GM08714 (cell line): ENCODE results near the gene PCDHA9.
"Not testable (repeated sequence)": the region's sequence is repeated elsewhere in the genome, so short reads cannot be mapped to it uniquely, and the experiment has no call there.

Experiments
- H3K4me3 ChIP-seq: fragments of 200-500 bp; sonication (Bioruptor generic); 2 replicates; pipeline ENCODE4 v1.5.1; 2014; ENCODE audit warnings: mild to moderate bottlenecking, low read length, inconsistent platforms
- ZNF274 ChIP-seq: IDR thresholded peaks from 2 replicates; pipeline ENCODE4 v1.6.1; 2012; ENCODE audit warnings: mild to moderate bottlenecking, low read depth, low read length

The PCDHA9 gene

DNA sequence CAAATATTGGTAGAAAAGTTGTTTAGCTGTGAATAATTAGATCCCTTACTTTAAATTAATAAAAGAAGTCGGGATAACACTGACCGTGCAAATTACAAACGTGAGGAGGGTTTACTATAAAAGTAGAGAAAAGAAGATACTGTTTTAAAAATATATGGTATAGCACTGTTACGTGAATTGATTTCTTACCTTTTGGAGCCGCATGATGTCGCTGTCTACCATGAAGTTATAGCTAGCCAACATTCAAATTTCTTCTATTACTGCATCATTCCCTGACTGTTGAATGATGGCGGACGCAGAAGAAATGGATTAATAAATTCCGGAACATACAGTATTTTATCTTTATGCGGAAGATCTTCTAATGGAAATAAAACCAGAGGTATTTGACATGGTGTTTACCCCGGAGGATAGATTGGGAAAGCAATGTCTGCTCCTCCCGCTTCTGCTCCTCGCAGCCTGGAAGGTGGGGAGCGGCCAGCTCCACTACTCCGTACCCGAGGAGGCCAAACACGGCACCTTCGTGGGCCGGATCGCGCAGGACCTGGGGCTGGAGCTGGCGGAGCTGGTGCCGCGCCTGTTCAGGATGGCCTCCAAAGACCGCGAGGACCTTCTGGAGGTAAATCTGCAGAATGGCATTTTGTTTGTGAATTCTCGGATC lies 20.3 kb upstream of the PCDHA9 start, which contains the start of gene PCDHA6:
PCDHA6 (plus strand) TSS at position 257 of the 658 bp plus-strand sequence; CDS start at position 389, 132 bp downstream.
- H3K4me3 ChIP-seq: no peak within 1 kb of the TSS

DNA sequence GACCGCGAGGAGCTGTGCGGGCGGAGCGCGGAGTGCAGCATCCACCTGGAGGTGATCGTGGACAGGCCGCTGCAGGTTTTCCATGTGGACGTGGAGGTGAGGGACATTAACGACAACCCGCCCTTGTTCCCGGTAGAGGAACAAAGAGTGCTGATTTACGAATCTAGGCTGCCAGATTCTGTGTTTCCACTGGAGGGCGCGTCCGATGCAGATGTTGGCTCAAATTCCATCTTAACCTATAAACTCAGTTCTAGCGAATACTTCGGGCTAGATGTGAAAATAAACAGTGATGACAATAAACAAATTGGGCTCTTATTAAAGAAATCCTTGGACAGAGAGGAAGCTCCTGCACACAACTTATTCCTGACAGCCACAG lies 19.8 kb upstream of the PCDHA9 start:
- no peak overlapping the region for H3K4me3 ChIP-seq
- no peak for TF ChIP-seq ZNF274

More for the DNA sequence above, 20.3 kb upstream of the PCDHA9 start, which contains the start of gene PCDHA6:
- TF ChIP-seq ZNF274: no peak

DNA sequence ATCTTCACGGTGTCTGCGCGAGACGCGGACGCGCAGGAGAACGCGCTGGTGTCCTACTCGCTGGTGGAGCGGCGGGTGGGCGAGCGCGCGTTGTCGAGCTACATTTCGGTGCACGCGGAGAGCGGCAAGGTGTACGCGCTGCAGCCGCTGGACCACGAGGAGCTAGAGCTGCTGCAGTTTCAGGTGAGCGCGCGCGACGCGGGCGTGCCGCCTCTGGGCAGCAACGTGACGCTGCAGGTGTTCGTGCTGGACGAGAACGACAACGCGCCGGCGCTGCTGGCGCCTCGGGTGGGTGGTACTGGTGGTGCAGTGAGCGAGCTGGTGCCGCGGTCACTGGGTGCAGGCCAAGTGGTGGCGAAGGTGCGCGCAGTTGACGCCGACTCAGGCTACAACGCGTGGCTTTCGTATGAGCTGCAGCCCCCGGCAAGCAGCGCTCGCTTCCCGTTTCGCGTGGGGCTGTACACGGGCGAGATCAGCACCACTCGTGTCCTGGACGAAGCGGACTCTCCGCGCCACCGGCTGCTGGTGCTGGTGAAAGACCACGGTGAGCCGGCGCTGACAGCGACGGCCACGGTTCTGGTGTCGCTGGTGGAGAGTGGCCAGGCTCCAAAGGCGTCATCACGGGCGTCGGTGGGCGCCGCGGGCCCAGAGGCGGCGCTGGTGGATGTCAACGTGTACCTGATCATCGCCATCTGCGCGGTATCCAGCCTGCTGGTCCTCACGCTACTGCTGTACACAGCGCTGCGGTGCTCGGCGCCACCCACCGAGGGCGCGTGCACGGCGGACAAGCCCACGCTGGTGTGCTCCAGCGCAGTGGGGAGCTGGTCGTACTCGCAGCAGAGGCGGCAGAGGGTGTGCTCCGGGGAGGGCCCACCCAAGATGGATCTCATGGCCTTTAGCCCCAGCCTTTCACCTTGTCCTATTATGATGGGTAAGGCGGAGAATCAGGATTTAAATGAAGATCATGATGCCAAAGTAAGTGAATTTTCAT lies 18.4 kb upstream of the PCDHA9 start:
- not testable (repeated sequence) for H3K4me3 ChIP-seq

DNA sequence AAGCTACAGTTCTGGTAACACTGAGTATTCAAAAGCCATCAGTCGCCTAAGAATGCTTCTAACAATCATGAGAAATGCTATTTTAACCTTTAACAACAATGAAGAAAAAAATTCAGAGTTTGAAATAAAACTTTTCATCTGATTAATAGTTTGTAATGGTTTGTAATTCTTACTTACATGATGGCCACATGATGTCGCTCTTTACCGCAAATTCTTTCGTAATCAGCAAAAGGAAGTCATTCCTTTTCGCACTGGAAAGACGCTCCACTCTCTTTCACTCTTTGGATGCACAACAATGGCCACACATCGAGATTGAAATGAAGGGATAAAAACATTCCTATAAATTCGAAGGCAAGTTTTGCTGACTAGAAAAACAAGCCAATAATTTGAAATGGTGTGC lies 14.2 kb upstream of the PCDHA9 start, which contains the start of gene PCDHA7:
PCDHA7 (plus strand) TSS at position 277 of the 400 bp plus-strand sequence; CDS start at position 392, 115 bp downstream.
- no peak within 1 kb of the TSS for H3K4me3 ChIP-seq

DNA sequence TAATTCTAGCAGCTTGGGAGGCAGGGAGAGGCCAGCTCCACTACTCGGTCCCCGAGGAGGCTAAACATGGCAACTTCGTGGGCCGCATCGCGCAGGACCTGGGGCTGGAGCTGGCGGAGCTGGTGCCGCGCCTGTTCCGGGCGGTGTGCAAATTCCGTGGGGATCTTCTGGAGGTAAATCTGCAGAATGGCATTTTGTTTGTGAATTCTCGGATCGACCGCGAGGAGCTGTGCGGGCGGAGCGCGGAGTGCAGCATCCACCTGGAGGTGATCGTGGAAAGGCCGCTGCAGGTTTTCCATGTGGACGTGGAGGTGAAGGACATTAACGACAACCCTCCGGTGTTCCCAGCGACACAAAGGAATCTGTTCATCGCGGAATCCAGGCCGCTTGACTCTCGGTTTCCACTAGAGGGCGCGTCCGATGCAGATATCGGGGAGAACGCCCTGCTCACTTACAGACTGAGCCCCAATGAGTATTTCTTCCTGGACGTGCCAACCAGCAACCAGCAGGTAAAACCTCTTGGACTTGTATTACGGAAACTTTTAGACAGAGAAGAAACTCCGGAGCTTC lies 13.7 kb upstream of the PCDHA9 start:
- H3K4me3 ChIP-seq: not testable (repeated sequence)

More for the DNA sequence above, 14.2 kb upstream of the PCDHA9 start, which contains the start of gene PCDHA7:
- TF ChIP-seq ZNF274: no peak

DNA sequence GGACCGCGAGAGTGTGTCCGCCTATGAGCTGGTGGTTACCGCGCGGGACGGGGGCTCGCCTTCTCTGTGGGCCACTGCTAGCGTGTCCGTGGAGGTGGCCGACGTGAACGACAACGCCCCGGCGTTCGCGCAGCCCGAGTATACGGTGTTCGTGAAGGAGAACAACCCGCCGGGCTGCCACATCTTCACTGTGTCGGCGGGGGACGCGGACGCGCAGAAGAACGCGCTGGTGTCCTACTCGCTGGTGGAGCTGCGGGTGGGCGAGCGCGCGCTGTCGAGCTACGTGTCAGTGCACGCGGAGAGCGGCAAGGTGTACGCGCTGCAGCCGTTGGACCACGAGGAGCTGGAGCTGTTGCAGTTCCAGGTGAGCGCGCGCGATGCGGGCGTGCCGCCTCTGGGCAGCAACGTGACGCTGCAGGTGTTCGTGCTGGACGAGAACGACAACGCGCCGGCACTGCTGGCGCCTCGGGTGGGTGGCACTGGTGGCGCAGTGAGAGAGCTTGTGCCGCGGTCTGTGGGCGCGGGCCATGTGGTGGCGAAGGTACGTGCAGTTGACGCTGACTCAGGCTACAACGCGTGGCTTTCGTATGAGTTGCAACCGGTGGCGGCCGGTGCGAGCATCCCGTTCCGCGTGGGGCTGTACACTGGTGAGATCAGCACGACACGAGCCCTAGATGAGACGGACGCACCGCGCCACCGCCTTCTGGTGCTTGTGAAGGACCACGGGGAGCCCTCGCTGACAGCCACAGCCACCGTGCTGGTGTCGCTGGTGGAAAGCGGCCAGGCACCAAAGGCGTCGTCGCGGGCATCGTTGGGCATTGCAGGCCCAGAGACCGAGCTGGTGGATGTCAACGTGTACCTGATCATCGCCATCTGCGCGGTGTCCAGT lies 12.3 kb upstream of the PCDHA9 start:
- no peak overlapping the region for H3K4me3 ChIP-seq
- TF ChIP-seq ZNF274: no peak

DNA sequence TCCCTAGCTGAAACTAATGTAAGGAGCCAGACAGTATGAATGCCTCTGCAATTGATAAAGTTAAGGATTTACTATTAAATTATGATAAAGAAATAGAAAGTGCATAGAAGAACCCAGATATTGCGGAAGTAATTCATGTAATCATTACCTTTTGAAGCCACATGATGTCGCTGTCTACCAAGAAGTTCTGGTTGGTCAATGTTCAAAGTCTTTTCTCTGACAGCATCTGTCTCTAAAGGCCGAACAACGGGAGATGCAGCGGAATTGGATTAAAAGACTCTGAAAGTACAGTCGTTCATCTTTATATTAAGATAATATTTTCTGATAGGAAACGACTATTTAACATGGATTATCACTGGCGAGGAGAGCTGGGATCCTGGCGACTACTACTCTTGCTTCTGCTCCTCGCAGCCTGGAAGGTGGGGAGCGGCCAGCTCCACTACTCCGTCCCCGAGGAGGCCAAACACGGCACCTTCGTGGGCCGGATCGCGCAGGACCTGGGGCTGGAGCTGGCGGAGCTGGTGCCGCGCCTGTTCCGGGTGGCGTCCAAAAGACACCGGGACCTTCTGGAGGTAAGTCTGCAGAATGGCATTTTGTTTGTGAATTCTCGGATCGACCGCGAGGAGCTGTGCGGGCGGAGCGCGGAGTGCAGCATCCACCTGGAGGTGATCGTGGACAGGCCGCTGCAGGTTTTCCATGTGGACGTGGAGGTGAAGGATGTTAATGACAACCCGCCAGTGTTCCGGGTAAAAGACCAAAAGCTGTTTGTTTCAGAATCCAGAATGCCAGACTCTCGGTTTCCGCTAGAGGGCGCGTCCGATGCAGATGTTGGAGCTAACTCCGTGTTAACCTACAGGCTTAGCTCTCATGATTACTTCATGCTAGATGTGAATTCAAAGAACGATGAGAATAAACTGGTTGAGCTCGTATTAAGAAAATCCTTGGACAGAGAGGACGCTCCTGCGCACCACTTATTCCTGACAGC lies 6.9 kb upstream of the PCDHA9 start, which contains the start of gene PCDHA8:
PCDHA8 (plus strand) TSS at position 210 of the 985 bp plus-strand sequence; CDS start at position 345, 135 bp downstream.
- H3K4me3 ChIP-seq: no peak within 1 kb of the TSS
- TF ChIP-seq ZNF274: no peak

DNA sequence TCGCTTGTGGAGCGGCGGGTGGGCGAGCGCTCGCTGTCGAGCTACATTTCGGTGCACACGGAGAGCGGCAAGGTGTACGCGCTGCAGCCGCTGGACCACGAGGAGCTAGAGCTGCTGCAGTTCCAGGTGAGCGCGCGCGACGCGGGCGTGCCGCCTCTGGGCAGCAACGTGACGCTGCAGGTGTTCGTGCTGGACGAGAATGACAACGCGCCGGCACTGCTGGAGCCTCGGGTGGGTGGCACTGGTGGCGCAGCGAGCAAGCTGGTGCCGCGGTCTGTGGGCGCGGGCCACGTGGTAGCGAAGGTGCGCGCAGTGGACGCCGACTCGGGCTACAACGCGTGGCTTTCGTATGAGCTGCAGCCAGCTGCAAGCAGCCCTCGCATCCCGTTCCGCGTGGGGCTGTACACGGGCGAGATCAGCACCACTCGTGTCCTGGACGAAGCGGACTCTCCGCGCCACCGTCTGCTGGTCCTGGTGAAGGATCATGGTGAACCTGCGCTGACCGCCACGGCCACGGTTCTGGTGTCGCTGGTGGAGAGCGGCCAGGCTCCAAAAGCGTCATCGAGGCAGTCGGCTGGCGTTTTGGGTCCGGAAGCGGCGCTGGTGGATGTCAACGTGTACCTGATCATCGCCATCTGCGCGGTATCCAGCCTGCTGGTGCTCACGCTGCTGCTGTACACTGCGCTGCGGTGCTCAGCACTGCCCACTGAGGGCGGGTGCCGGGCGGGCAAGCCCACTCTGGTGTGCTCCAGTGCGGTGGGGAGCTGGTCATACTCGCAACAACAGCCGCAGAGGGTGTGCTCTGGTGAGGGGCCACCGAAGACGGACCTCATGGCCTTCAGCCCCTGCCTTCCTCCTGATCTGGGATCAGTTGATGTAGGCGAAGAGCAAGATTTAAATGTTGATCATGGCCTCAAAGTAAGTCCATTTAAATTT lies 5.1 kb upstream of the PCDHA9 start:
- H3K4me3 ChIP-seq: no peak overlapping the region
- no peak for TF ChIP-seq ZNF274

DNA sequence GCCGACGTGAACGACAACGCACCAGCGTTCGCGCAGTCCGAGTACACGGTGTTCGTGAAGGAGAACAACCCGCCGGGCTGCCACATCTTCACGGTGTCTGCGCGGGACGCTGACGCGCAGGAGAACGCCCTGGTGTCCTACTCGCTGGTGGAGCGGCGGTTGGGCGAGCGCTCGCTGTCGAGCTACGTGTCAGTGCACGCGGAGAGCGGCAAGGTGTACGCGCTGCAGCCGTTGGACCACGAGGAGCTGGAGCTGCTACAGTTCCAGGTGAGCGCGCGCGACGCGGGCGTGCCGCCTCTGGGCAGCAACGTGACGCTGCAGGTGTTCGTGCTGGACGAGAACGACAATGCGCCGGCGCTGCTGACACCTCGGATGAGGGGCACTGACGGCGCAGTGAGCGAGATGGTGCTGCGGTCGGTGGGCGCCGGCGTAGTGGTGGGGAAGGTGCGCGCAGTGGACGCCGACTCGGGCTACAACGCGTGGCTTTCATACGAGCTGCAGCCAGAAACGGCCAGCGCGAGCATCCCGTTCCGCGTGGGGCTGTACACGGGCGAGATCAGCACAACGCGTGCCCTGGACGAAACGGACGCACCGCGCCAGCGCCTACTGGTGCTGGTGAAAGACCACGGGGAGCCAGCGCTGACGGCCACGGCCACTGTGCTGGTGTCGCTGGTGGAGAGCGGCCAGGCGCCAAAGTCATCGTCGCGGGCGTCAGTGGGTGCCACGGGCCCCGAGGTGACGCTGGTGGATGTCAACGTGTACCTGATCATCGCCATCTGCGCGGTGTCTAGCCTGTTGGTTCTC lies 1.9 kb downstream of the PCDHA9 start:
- H3K4me3 ChIP-seq: not testable (repeated sequence)

DNA sequence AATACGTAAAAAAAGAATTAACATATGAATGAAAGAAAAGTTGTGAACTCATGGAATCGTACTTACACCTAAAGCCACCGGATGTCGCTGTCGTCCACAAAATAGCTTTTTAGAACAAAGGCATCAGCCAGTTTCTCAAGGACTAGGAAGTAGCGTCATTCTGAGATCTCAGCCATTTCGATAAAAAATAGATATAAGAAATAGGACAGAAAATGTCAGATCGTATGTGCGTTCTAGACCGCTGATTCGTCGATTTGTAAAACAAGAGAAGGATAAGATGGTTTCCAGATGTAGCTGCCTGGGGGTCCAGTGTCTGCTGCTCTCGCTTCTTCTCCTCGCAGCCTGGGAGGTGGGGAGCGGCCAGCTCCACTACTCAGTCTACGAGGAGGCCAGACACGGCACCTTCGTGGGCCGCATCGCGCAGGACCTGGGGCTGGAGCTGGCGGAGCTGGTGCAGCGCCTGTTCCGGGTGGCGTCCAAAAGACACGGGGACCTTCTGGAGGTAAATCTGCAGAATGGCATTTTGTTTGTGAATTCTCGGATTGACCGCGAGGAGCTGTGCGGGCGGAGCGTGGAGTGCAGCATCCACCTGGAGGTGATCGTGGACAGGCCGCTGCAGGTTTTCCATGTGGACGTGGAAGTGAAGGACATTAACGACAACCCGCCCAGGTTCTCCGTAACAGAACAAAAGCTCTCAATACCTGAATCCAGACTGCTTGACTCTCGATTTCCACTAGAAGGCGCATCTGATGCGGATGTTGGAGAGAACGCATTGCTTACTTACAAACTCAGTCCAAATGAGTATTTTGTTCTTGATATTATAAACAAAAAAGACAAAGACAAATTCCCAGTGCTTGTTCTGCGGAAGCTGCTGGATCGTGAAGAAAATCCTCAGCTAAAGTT lies 7.8 kb downstream of the PCDHA9 start, which contains the start of gene PCDHA10:
PCDHA10 (plus strand) TSS at position 126 of the 903 bp plus-strand sequence; CDS start at position 278, 152 bp downstream.
- H3K4me3 ChIP-seq: no peak within 1 kb of the TSS
- TF ChIP-seq ZNF274: no peak
